NB4 (cell line): ENCODE measurements around the gene AGXT.

ENCODE experiments used
- CTCF ChIP-seq: IDR thresholded peaks from one replicate; pipeline ENCODE4 v1.5.1; 2012; ENCODE audit warnings: low read depth, low read length
- MYC ChIP-seq: IDR thresholded peaks from 2 replicates; pipeline ENCODE4 v1.6.1; 2011; ENCODE audit warnings: low read depth, low read length
- POLR2A ChIP-seq: IDR thresholded peaks from 2 replicates; pipeline ENCODE4 v1.6.1; 2011; ENCODE audit warnings: mild to moderate bottlenecking; ENCODE audit not compliant: insufficient read length; ENCODE audit errors: extremely low read depth

- TF ChIP-seq CTCF: no peak
- TF ChIP-seq POLR2A: no peak
- no peak for TF ChIP-seq MYC
These were observed 9.1 kb downstream of the AGXT start for GRCh38 chr2:240877460-240878340.
